GM19193 (cell line): ENCODE results near the gene ARRDC4.

Experiments
- POLR2A ChIP-seq: IDR thresholded peaks from 4 replicates; pipeline ENCODE4 v1.6.1; 2011; ENCODE audit not compliant: insufficient read depth, insufficient read length; ENCODE audit errors: extremely low read depth

The ARRDC4 gene

GRCh38 chr15:97981058-97981457 is 20.6 kb downstream of the ARRDC4 start:
- TF ChIP-seq POLR2A = no peak

- no peak for TF ChIP-seq POLR2A
These were observed 21.3 kb downstream of the ARRDC4 start for GRCh38 chr15:97981758-97982157.

- no peak for TF ChIP-seq POLR2A
These were observed 23.7 kb downstream of the ARRDC4 start for GRCh38 chr15:97984157-97984556.

GRCh38 chr15:97986781-97987180 is 26.3 kb downstream of the ARRDC4 start:
- TF ChIP-seq POLR2A = no peak

GRCh38 chr15:97989299-97989698 is 28.8 kb downstream of the ARRDC4 start:
- TF ChIP-seq POLR2A = no peak

GRCh38 chr15:97991972-97992541 is 31.6 kb downstream of the ARRDC4 start:
- TF ChIP-seq POLR2A = no peak

- TF ChIP-seq POLR2A = no peak
These were observed 32.3 kb downstream of the ARRDC4 start for GRCh38 chr15:97992823-97993222.

- no peak for TF ChIP-seq POLR2A
These were observed 32.8 kb downstream of the ARRDC4 start for GRCh38 chr15:97993310-97993738.

GRCh38 chr15:97994236-97994635 is 33.7 kb downstream of the ARRDC4 start:
- no peak for TF ChIP-seq POLR2A

GRCh38 chr15:97995192-97995591 is 34.7 kb downstream of the ARRDC4 start:
- TF ChIP-seq POLR2A = no peak

GRCh38 chr15:97995881-97996603 is 35.5 kb downstream of the ARRDC4 start:
- TF ChIP-seq POLR2A = no peak

- no peak for TF ChIP-seq POLR2A
These were observed 38.0 kb downstream of the ARRDC4 start for GRCh38 chr15:97998307-97999071.

GRCh38 chr15:98000249-98001203 is 40.0 kb downstream of the ARRDC4 start:
- no peak for TF ChIP-seq POLR2A

GRCh38 chr15:98001663-98002194 is 41.2 kb downstream of the ARRDC4 start:
- TF ChIP-seq POLR2A = no peak
